HL-60 (cell line): Measurements from ENCODE around the gene BCL11B.

ENCODE experiments used
- DNase-seq, 2 experiments: peaks; one replicate each; pipeline ENCODE4 v3.0.0-alpha.2; 2010 to 2020; ENCODE audit warnings: low read depth in 1 of 2, low spot score in 1 of 2
- H3K27ac ChIP-seq: fragments of 250-450 bp; sonication (Bioruptor Pico); replicated peaks from 2 replicates; pipeline ENCODE4 v1.5.1; 2020; ENCODE audit warnings: mild to moderate bottlenecking, moderate library complexity
- H3K27me3 ChIP-seq: fragments of 250-450 bp; sonication (Bioruptor Pico); 2 replicates; pipeline ENCODE4 v1.5.1; 2021; ENCODE audit warnings: mild to moderate bottlenecking, moderate library complexity; ENCODE audit not compliant: insufficient read depth, poor library complexity, severe bottlenecking
- H3K4me3 ChIP-seq: replicated peaks from 2 replicates; pipeline ENCODE4 v1.5.1; 2011; ENCODE audit warnings: mild to moderate bottlenecking, control low read depth, low read length; ENCODE audit not compliant: insufficient read depth
- GABPA ChIP-seq: IDR thresholded peaks from 2 replicates; pipeline ENCODE4 v1.6.1; 2012; ENCODE audit warnings: low read depth
- POLR2AphosphoS5 ChIP-seq: IDR thresholded peaks from 2 replicates; pipeline ENCODE4 v1.6.1; 2012; ENCODE audit warnings: low read depth
- REST ChIP-seq: IDR thresholded peaks from 2 replicates; pipeline ENCODE4 v1.6.1; 2012; ENCODE audit warnings: low read depth; ENCODE audit not compliant: insufficient replicate concordance
- SPI1 ChIP-seq: IDR thresholded peaks from 2 replicates; pipeline ENCODE4 v1.6.1; 2012; ENCODE audit warnings: low read depth, mild to moderate bottlenecking, borderline replicate concordance
- TF ChIP-seq, protein P1 (sequence below): IDR thresholded peaks from one replicate; pipeline ENCODE4 v1.5.1; 2011; ENCODE audit warnings: low read length, control low read depth, inconsistent platforms; ENCODE audit not compliant: insufficient read depth

Gene BCL11B

GRCh38 chr14:99320105-99320572 is 48.1 kb upstream of the BCL11B start:
- Histone ChIP-seq H3K27me3 (no peaks in the 10 kb centered on the region), H3K4me3 (no peak overlapping the region), H3K27ac (no peak overlapping the region)
- peak; percentile 47 for DNase-seq
- no peak for TF ChIP-seq REST
- TF ChIP-seq, protein P1, sequence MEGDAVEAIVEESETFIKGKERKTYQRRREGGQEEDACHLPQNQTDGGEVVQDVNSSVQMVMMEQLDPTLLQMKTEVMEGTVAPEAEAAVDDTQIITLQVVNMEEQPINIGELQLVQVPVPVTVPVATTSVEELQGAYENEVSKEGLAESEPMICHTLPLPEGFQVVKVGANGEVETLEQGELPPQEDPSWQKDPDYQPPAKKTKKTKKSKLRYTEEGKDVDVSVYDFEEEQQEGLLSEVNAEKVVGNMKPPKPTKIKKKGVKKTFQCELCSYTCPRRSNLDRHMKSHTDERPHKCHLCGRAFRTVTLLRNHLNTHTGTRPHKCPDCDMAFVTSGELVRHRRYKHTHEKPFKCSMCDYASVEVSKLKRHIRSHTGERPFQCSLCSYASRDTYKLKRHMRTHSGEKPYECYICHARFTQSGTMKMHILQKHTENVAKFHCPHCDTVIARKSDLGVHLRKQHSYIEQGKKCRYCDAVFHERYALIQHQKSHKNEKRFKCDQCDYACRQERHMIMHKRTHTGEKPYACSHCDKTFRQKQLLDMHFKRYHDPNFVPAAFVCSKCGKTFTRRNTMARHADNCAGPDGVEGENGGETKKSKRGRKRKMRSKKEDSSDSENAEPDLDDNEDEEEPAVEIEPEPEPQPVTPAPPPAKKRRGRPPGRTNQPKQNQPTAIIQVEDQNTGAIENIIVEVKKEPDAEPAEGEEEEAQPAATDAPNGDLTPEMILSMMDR: peak; percentile 56
- TF ChIP-seq SPI1: no peak
- TF ChIP-seq POLR2AphosphoS5: no peak
- TF ChIP-seq GABPA: no peak

DNA sequence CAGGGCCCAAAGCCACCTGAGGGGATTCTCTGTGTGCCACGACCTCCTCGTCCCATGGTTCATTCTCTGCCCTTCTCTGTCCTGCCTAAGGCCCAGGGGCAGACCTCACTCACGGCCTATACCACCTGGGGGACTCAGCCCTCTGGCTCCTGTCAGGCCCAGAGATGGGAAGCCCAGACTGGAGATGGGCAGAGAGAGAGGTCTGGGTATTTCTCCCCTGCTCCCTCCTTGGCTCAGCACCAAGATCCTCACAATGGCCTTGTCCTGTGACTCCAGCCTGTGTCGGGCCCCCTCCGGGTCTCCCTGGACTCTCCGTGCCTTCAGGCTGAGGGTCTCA is 46.9 kb upstream of the BCL11B start:
- no peaks in the 10 kb centered on the region for H3K27me3 ChIP-seq
- no peak overlapping the region for H3K27ac ChIP-seq
- no peak for TF ChIP-seq SPI1
- TF ChIP-seq, protein P1: no peak
- no peak for TF ChIP-seq GABPA
- TF ChIP-seq REST: no peak
- no peak for TF ChIP-seq POLR2AphosphoS5
- no peak for DNase-seq
- no peak overlapping the region for H3K4me3 ChIP-seq

DNA sequence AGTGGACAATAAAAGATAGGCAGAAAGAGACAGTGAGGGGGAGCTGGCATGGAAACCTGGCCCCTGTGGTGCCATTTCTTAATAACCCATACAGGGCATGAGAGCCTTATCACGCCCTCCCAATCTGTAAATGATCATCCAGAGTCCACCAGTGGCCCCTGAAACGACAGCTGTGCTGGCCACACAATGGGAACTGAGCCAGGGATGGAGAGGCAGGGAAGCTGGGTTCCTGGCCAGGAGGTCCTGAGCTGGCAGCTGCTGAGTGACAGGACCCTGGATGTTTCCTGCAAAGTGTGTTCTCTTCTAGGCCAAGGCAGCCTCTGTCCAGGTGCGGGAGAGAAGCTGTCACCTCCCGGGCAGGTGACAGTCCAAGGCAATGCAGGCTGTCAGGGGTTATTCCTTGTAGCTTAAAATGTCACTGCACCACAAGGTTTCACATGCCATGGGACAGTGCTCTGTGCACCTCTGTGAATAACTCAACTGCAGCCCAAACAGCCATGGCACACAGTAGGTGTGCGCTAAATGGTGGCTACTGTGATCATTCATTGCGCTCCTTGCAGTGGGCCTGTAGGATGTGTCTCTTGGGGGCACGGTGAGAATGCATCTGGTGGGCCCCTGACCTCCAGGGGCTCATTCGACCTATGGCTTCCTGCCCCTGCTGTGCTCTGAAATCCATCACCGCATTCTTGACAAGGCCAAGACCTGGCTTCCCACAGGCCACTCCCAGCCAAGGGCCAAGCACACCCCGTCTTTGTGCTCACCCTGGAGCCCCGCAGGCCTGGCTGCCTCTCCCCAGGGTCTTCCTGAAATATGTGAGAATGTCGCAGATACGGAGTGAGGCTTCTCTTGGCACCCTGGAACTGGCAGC is 46.3 kb upstream of the BCL11B start:
- DNase-seq: no peak
- Histone ChIP-seq H3K27ac (no peak overlapping the region), H3K4me3 (no peak overlapping the region), H3K27me3 (no peaks in the 10 kb centered on the region)
- TF ChIP-seq, protein P1: no peak
- no peak for TF ChIP-seq GABPA
- TF ChIP-seq SPI1: no peak
- no peak for TF ChIP-seq REST
- TF ChIP-seq POLR2AphosphoS5: no peak
